ENCODE measurements around the gene HSBP1.

HSBP1 gene

GRCh38 chr16:83826146-83826913 lies 18.6 kb downstream of the HSBP1 start:
- no peaks in the 10 kb centered on the region for H3K9me3 ChIP-seq (ENCODE audit: control insufficient read depth, low read length)
- no peak overlapping the region for H3K9ac ChIP-seq (ENCODE audit: low read length)
- no peaks in the 10 kb centered on the region for H3K36me3 ChIP-seq (ENCODE audit: control insufficient read depth, insufficient read depth, low read length, severe bottlenecking)
- H3K27me3 ChIP-seq (replicated peaks; ENCODE audit: control insufficient read depth, insufficient read depth, low read length) = peaks cover 14% of the 10 kb centered on the region
- no peak overlapping the region for H3K4me3 ChIP-seq (ENCODE audit: low read length)
- no peaks in the 10 kb centered on the region for H3K4me1 ChIP-seq (ENCODE audit: control insufficient read depth, insufficient read depth, low read length)
- peak; percentile 88 for DNase-seq (ENCODE audit: low read depth)

GRCh38 chr16:83830091-83830768 lies 22.5 kb downstream of the HSBP1 start:
- Histone ChIP-seq H3K9me3 (ENCODE audit: control insufficient read depth, low read length) (no peaks in the 10 kb centered on the region), H3K9ac (ENCODE audit: low read length) (no peak overlapping the region)

GRCh38 chr16:83830769-83831455 lies 23.1 kb downstream of the HSBP1 start:
- peaks cover 14% of the 10 kb centered on the region for H3K27me3 ChIP-seq (replicated peaks; ENCODE audit: control insufficient read depth, insufficient read depth, low read length)
- no peaks in the 10 kb centered on the region for H3K9me3 ChIP-seq (ENCODE audit: control insufficient read depth, low read length)
- H3K36me3 ChIP-seq (ENCODE audit: control insufficient read depth, insufficient read depth, low read length, severe bottlenecking) = no peaks in the 10 kb centered on the region
- no peak for DNase-seq (ENCODE audit: low read depth)
- H3K4me1 ChIP-seq (ENCODE audit: control insufficient read depth, insufficient read depth, low read length) = no peaks in the 10 kb centered on the region
- no peak overlapping the region for H3K9ac ChIP-seq (ENCODE audit: low read length)
- no peak overlapping the region for H3K4me3 ChIP-seq (ENCODE audit: low read length)

More at GRCh38 chr16:83830091-83830768, 22.5 kb downstream of the HSBP1 start:
- H3K4me3 ChIP-seq (ENCODE audit: low read length) = no peak overlapping the region
- no peaks in the 10 kb centered on the region for H3K36me3 ChIP-seq (ENCODE audit: control insufficient read depth, insufficient read depth, low read length, severe bottlenecking)
- H3K27me3 ChIP-seq (replicated peaks; ENCODE audit: control insufficient read depth, insufficient read depth, low read length) = peaks cover 14% of the 10 kb centered on the region
- no peak for DNase-seq (ENCODE audit: low read depth)
- H3K4me1 ChIP-seq (ENCODE audit: control insufficient read depth, insufficient read depth, low read length) = no peaks in the 10 kb centered on the region

GRCh38 chr16:83831456-83831987 lies 23.7 kb downstream of the HSBP1 start:
- no peaks in the 10 kb centered on the region for H3K9me3 ChIP-seq (ENCODE audit: control insufficient read depth, low read length)
- H3K27me3 ChIP-seq (replicated peaks; ENCODE audit: control insufficient read depth, insufficient read depth, low read length) = peaks cover 14% of the 10 kb centered on the region
- H3K36me3 ChIP-seq (ENCODE audit: control insufficient read depth, insufficient read depth, low read length, severe bottlenecking) = no peaks in the 10 kb centered on the region
- H3K4me3 ChIP-seq (ENCODE audit: low read length) = no peak overlapping the region
- no peaks in the 10 kb centered on the region for H3K4me1 ChIP-seq (ENCODE audit: control insufficient read depth, insufficient read depth, low read length)
- no peak overlapping the region for H3K9ac ChIP-seq (ENCODE audit: low read length)
- no peak for DNase-seq (ENCODE audit: low read depth)

- Histone ChIP-seq H3K9me3 (ENCODE audit: control insufficient read depth, low read length) (no peaks in the 10 kb centered on the region), H3K27me3 (replicated peaks; ENCODE audit: control insufficient read depth, insufficient read depth, low read length) (peaks cover 16% of the 10 kb centered on the region), H3K4me3 (ENCODE audit: low read length) (no peak overlapping the region), H3K36me3 (ENCODE audit: control insufficient read depth, insufficient read depth, low read length, severe bottlenecking) (no peaks in the 10 kb centered on the region), H3K9ac (ENCODE audit: low read length) (no peak overlapping the region), H3K4me1 (ENCODE audit: control insufficient read depth, insufficient read depth, low read length) (no peaks in the 10 kb centered on the region)
- no peak for DNase-seq (ENCODE audit: low read depth)
These were observed 26.1 kb downstream of the HSBP1 start for GRCh38 chr16:83833921-83834320.

- Histone ChIP-seq H3K4me1 (ENCODE audit: control insufficient read depth, insufficient read depth, low read length) (no peaks in the 10 kb centered on the region), H3K4me3 (ENCODE audit: low read length) (no peak overlapping the region), H3K27me3 (replicated peaks; ENCODE audit: control insufficient read depth, insufficient read depth, low read length) (peaks cover 14% of the 10 kb centered on the region), H3K36me3 (ENCODE audit: control insufficient read depth, insufficient read depth, low read length, severe bottlenecking) (no peaks in the 10 kb centered on the region), H3K9ac (ENCODE audit: low read length) (no peak overlapping the region), H3K9me3 (ENCODE audit: control insufficient read depth, low read length) (no peaks in the 10 kb centered on the region)
- DNase-seq (ENCODE audit: low read depth) = peak; percentile 72
These were observed 28.1 kb downstream of the HSBP1 start for GRCh38 chr16:83835586-83836566.

- Histone ChIP-seq H3K4me3 (ENCODE audit: low read length) (no peak overlapping the region), H3K36me3 (ENCODE audit: control insufficient read depth, insufficient read depth, low read length, severe bottlenecking) (no peaks in the 10 kb centered on the region), H3K4me1 (ENCODE audit: control insufficient read depth, insufficient read depth, low read length) (no peaks in the 10 kb centered on the region), H3K27me3 (replicated peaks; ENCODE audit: control insufficient read depth, insufficient read depth, low read length) (peaks cover 7% of the 10 kb centered on the region), H3K9me3 (ENCODE audit: control insufficient read depth, low read length) (no peaks in the 10 kb centered on the region), H3K9ac (ENCODE audit: low read length) (no peak overlapping the region)
- no peak for DNase-seq (ENCODE audit: low read depth)
These were observed 29.8 kb downstream of the HSBP1 start for GRCh38 chr16:83837566-83837965.

GRCh38 chr16:83838151-83838550 lies 30.4 kb downstream of the HSBP1 start:
- Histone ChIP-seq H3K4me3 (ENCODE audit: low read length) (no peak overlapping the region), H3K9me3 (ENCODE audit: control insufficient read depth, low read length) (no peaks in the 10 kb centered on the region), H3K9ac (ENCODE audit: low read length) (no peak overlapping the region), H3K4me1 (ENCODE audit: control insufficient read depth, insufficient read depth, low read length) (no peaks in the 10 kb centered on the region), H3K27me3 (replicated peaks; ENCODE audit: control insufficient read depth, insufficient read depth, low read length) (peaks cover 7% of the 10 kb centered on the region), H3K36me3 (ENCODE audit: control insufficient read depth, insufficient read depth, low read length, severe bottlenecking) (no peaks in the 10 kb centered on the region)
- no peak for DNase-seq (ENCODE audit: low read depth)

GRCh38 chr16:83839561-83839960 lies 31.8 kb downstream of the HSBP1 start:
- Histone ChIP-seq H3K36me3 (ENCODE audit: control insufficient read depth, insufficient read depth, low read length, severe bottlenecking) (no peaks in the 10 kb centered on the region), H3K9me3 (ENCODE audit: control insufficient read depth, low read length) (no peaks in the 10 kb centered on the region), H3K4me3 (ENCODE audit: low read length) (no peak overlapping the region), H3K9ac (ENCODE audit: low read length) (no peak overlapping the region), H3K27me3 (replicated peaks; ENCODE audit: control insufficient read depth, insufficient read depth, low read length) (peaks cover 7% of the 10 kb centered on the region), H3K4me1 (ENCODE audit: control insufficient read depth, insufficient read depth, low read length) (no peaks in the 10 kb centered on the region)
- no peak for DNase-seq (ENCODE audit: low read depth)

GRCh38 chr16:83840060-83840617 lies 32.4 kb downstream of the HSBP1 start:
- Histone ChIP-seq H3K36me3 (ENCODE audit: control insufficient read depth, insufficient read depth, low read length, severe bottlenecking) (no peaks in the 10 kb centered on the region), H3K9me3 (ENCODE audit: control insufficient read depth, low read length) (no peaks in the 10 kb centered on the region), H3K4me3 (ENCODE audit: low read length) (no peak overlapping the region), H3K27me3 (replicated peaks; ENCODE audit: control insufficient read depth, insufficient read depth, low read length) (peaks cover 7% of the 10 kb centered on the region), H3K4me1 (ENCODE audit: control insufficient read depth, insufficient read depth, low read length) (no peaks in the 10 kb centered on the region), H3K9ac (ENCODE audit: low read length) (no peak overlapping the region)
- DNase-seq (ENCODE audit: low read depth) = no peak

Measured in adipocyte (in vitro differentiated cells).